ENCODE data around the gene LTBP2. TPM values are rescaled to one million over a fixed set of nuclear protein-coding genes. Genes with fewer than 3 reads are reported as not detected.

The LTBP2 gene
- total RNA-seq, 1 donor from 2014 or later = 6.6 TPM

- Histone ChIP-seq H3K27me3 (ENCODE audit: control insufficient read depth, insufficient read depth, low read length) (no peaks in the 10 kb centered on the region), H3K4me3 (ENCODE audit: low read depth, low read length) (no peak overlapping the region), H3K36me3 (ENCODE audit: control insufficient read depth, insufficient read depth, low read length) (no peaks in the 10 kb centered on the region)
- FAIRE-seq (peak; percentile 81), DNase-seq (ENCODE audit: low read depth) (peak; percentile 75)
- no peak for TF ChIP-seq CTCF (IDR thresholded peaks at IDR 0.05; ENCODE audit: insufficient read depth, low read length, severe bottlenecking)
Observed at GRCh38 chr14:74655599-74656395, 43.8 kb upstream of the LTBP2 start.

GRCh38 chr14:74654931-74655330, 42.9 kb upstream of the LTBP2 start:
- FAIRE-seq (no peak), DNase-seq (ENCODE audit: low read depth) (no peak)
- no peaks in the 10 kb centered on the region for H3K27me3 ChIP-seq (ENCODE audit: control insufficient read depth, insufficient read depth, low read length)
- H3K4me3 ChIP-seq (ENCODE audit: low read depth, low read length) = no peak overlapping the region
- H3K36me3 ChIP-seq (ENCODE audit: control insufficient read depth, insufficient read depth, low read length) = no peaks in the 10 kb centered on the region
- TF ChIP-seq CTCF (IDR thresholded peaks at IDR 0.05; ENCODE audit: insufficient read depth, low read length, severe bottlenecking) = no peak

- DNase-seq (ENCODE audit: low read depth) (no peak), FAIRE-seq (no peak)
- TF ChIP-seq CTCF (IDR thresholded peaks at IDR 0.05; ENCODE audit: insufficient read depth, low read length, severe bottlenecking) = no peak
- H3K27me3 ChIP-seq (ENCODE audit: control insufficient read depth, insufficient read depth, low read length) = no peaks in the 10 kb centered on the region
- no peak overlapping the region for H3K4me3 ChIP-seq (ENCODE audit: low read depth, low read length)
- no peaks in the 10 kb centered on the region for H3K36me3 ChIP-seq (ENCODE audit: control insufficient read depth, insufficient read depth, low read length)
Observed at GRCh38 chr14:74653386-74654138, 41.5 kb upstream of the LTBP2 start.

GRCh38 chr14:74652541-74652940, 40.5 kb upstream of the LTBP2 start:
- DNase-seq (ENCODE audit: low read depth) (no peak), FAIRE-seq (no peak)
- no peaks in the 10 kb centered on the region for H3K36me3 ChIP-seq (ENCODE audit: control insufficient read depth, insufficient read depth, low read length)
- no peaks in the 10 kb centered on the region for H3K27me3 ChIP-seq (ENCODE audit: control insufficient read depth, insufficient read depth, low read length)
- TF ChIP-seq CTCF (IDR thresholded peaks at IDR 0.05; ENCODE audit: insufficient read depth, low read length, severe bottlenecking) = no peak
- no peak overlapping the region for H3K4me3 ChIP-seq (ENCODE audit: low read depth, low read length)

- TF ChIP-seq CTCF (IDR thresholded peaks at IDR 0.05; ENCODE audit: insufficient read depth, low read length, severe bottlenecking) = no peak
- no peak for FAIRE-seq
- Histone ChIP-seq H3K36me3 (ENCODE audit: control insufficient read depth, insufficient read depth, low read length) (no peaks in the 10 kb centered on the region), H3K27me3 (ENCODE audit: control insufficient read depth, insufficient read depth, low read length) (no peaks in the 10 kb centered on the region), H3K4me3 (ENCODE audit: low read depth, low read length) (no peak overlapping the region)
- no peak for DNase-seq (ENCODE audit: low read depth)
Observed at GRCh38 chr14:74650927-74651686, 39.1 kb upstream of the LTBP2 start.

Measured in bronchial epithelial cell (primary cell).